IMR-90 (cell line): ENCODE results near the gene CEP152.

ENCODE experiments used
- CEBPB ChIP-seq: IDR thresholded peaks from 2 replicates; pipeline ENCODE4 v1.6.1; 2012; ENCODE audit warnings: low read depth, low read length, improper control_type of control experiment
- CHD1 ChIP-seq: IDR thresholded peaks from 2 replicates; pipeline ENCODE4 v1.6.1; 2012; ENCODE audit warnings: low read depth, low read length, improper control_type of control experiment
- CTCF ChIP-seq: conservative IDR thresholded peaks from 2 replicates; pipeline ENCODE4 v1.5.1; 2012; ENCODE audit warnings: mild to moderate bottlenecking, low read depth, low read length, improper control_type of control experiment
- FOS ChIP-seq: fragments of 150-350 bp; IDR thresholded peaks from 2 replicates; pipeline ENCODE4 v1.6.1; 2016; ENCODE audit warnings: low read depth, low read length
- MAZ ChIP-seq: IDR thresholded peaks from 2 replicates; pipeline ENCODE4 v1.6.1; 2012; ENCODE audit warnings: low read depth, mild to moderate bottlenecking, low read length, improper control_type of control experiment, moderate library complexity, borderline replicate concordance
- MXI1 ChIP-seq: IDR thresholded peaks from 2 replicates; pipeline ENCODE4 v1.6.1; 2012; ENCODE audit warnings: low read depth, mild to moderate bottlenecking, low read length, moderate library complexity, borderline replicate concordance
- POLR2A ChIP-seq: IDR thresholded peaks from 2 replicates; pipeline ENCODE4 v1.6.1; 2012; ENCODE audit warnings: mild to moderate bottlenecking, low read depth, low read length
- RFX5 ChIP-seq: IDR thresholded peaks from 2 replicates; pipeline ENCODE4 v1.8.0; 2012; ENCODE audit warnings: low read depth, mild to moderate bottlenecking, low read length, moderate library complexity
- USF2 ChIP-seq: fragments of 150-350 bp; IDR thresholded peaks from 2 replicates; pipeline ENCODE4 v1.6.1; 2017; ENCODE audit warnings: mild to moderate bottlenecking, antibody characterized with exemption, low read length, low read depth

DNA sequence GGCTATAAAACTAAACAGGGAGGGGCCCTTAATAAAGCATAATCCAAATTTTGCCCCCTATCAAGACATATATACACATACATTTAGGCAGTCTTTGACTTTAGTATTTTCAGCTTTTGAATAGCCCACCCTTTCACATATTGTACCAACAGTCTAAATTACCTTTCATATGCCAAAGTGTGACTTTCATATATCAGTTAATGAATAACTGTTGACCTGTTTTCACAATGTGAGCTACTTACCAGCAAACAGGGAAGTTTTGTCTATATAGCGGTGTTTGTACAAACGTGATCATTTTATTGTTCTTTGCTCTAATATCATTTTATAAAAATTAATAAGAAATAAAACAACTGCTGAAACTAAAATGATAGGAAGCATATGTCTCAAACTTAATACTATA, 28.0 kb downstream of the CEP152 start:
- TF ChIP-seq FOS (no peak), CTCF (no peak), POLR2A (no peak), CEBPB (no peak), MXI1 (no peak), MAZ (no peak), CHD1 (no peak), USF2 (no peak), RFX5 (no peak)
